GM10248 (cell line): ENCODE data around the gene GMCL2.

ENCODE experiments used
- CTCF ChIA-PET: fragments of 300-600 bp; sonication (Branson Sonifier 250); formaldehyde crosslinking; extraction: SDS; loops from one replicate; lab custom pipeline; 2021; ENCODE audit warnings: antibody characterized with exemption; lab: Yijun Ruan, JAX
- POLR2A ChIA-PET: fragments of 350-650 bp; sonication (Branson Sonifier 250); formaldehyde crosslinking; extraction: SDS; loops from one replicate; lab custom pipeline; 2020; ENCODE audit warnings: antibody characterized with exemption; lab: Yijun Ruan, JAX
- DNase-seq: peaks from one replicate; pipeline ENCODE4 v3.0.0; 2012; ENCODE audit errors: extremely low spot score
- CTCF ChIP-seq: IDR thresholded peaks from 2 replicates; pipeline ENCODE4 v1.5.1; 2012; ENCODE audit warnings: mild to moderate bottlenecking, low read depth; ENCODE audit errors: extremely low read depth, missing control alignments, control extremely low read depth

Gene GMCL2

GRCh38 chr5:178213748-178214151, 26.6 kb upstream of the GMCL2 start:
- no peak for TF ChIP-seq CTCF
- CTCF ChIA-PET, result interaction anchor here (0.9 to 2.0 kb wide), 3 partner anchors 18 to 21 kb away, joined by 3 to 5 read pairs (median 3); no protein-coding TSS in a partner anchor
- POLR2A ChIA-PET, result interaction anchor here (0.9 to 5.1 kb wide), 2 partner anchors 9 to 10 kb away, joined by 3 to 39 read pairs; partner anchors contain the start of gene HNRNPAB
- no peak for DNase-seq

GRCh38 chr5:178213003-178213461, 25.9 kb upstream of the GMCL2 start:
- TF ChIP-seq CTCF, result no peak
- POLR2A ChIA-PET, result interaction anchor here (0.6 to 5.1 kb wide), 3 partner anchors 9 to 1487 kb away, joined by 4 to 39 read pairs (median 5); partner anchors contain the start of gene HNRNPAB
- CTCF ChIA-PET, result interaction anchor here (0.9 kb wide), 1 partner anchor 22 kb away, joined by 3 read pairs; no protein-coding TSS in a partner anchor
- DNase-seq, result no peak

- no peak for DNase-seq
- CTCF ChIA-PET, result no interaction called here
- POLR2A ChIA-PET, result interaction anchor here (0.6 to 5.1 kb wide), 3 partner anchors 8 to 1488 kb away, joined by 4 to 39 read pairs (median 5); partner anchors contain the start of gene HNRNPAB
- TF ChIP-seq CTCF, result no peak
Measured at GRCh38 chr5:178212241-178213002, 25.3 kb upstream of the GMCL2 start.

GRCh38 chr5:178211095-178212048, 24.2 kb upstream of the GMCL2 start:
- TF ChIP-seq CTCF, result no peak
- ChIA-PET CTCF (no interaction called here), POLR2A (interaction anchor here (0.7 kb wide), 1 partner anchor 1760 kb away, joined by 3 read pairs; no protein-coding TSS in a partner anchor)
- no peak for DNase-seq

GRCh38 chr5:178210686-178211085, 23.5 kb upstream of the GMCL2 start:
- DNase-seq, result no peak
- ChIA-PET POLR2A (interaction anchor here (0.7 kb wide), 1 partner anchor 1761 kb away, joined by 3 read pairs; no protein-coding TSS in a partner anchor), CTCF (interaction anchor here (0.7 kb wide), 1 partner anchor 26 kb away, joined by 3 read pairs; no protein-coding TSS in a partner anchor)
- TF ChIP-seq CTCF, result no peak
